CD4-positive, alpha-beta T cell treated with Interleukin-6 for 4 hours (primary cell): Measurements from ENCODE around the gene INS.
"Not testable (repeated sequence)": the region's sequence is repeated elsewhere in the genome, so short reads cannot be mapped to it uniquely, and the experiment has no call there.

Experiments
- DNase-seq: peaks from one replicate; pipeline ENCODE4 v3.0.0-alpha.2; 2020; ENCODE audit warnings: mixed read lengths

INS gene

DNA sequence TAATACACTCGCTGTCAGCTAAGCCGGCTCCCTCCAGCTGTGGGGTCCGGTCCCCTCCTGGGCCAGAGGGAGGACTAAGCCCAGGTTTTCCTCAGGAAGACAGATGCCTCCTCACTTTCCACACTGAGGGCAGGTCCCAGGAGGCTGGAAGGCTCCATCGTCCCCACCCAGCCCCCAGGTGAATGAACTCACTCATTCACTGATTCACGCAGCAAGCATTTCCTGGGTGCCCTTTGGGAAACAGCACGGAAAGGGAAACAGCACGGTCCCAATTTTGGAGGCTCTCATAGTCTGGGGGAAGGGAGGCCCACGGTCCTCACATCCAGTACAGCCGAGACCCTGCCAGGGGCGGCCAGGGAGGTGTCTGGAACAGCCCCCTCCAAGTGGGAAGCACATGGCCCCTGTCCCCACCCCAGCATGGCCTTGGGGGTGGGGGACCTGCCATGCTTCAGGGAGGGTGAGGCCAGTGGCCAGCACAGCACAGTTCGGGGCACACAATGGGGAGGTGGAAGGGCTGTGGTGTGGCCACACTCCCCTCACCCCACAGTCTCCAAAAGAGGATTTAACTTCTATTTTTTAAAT is 19.9 kb upstream of the INS start:
- no peak for DNase-seq

GRCh38 chr11:2180347-2180746 is 19.3 kb upstream of the INS start:
- DNase-seq: no peak

DNA sequence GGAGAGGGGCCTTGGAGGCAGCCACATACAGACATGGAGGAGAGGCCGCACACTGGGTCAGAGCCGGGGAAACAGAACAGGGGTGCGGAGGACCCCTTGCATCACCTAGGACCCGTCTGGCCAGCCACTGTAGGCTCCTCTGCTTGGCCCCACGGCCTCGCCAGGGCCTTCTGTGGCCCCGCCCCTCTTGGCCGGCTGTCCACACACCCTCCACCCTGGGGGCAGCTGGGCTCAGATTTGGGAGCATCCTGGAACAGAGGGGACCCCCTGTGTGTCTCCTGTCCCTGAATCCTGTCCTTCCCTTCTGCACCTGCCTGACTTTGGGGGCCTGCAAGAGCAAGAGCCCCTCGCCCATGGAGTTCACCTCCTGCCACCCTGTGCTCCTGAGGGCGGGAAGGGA is 18.5 kb upstream of the INS start:
- no peak for DNase-seq

DNA sequence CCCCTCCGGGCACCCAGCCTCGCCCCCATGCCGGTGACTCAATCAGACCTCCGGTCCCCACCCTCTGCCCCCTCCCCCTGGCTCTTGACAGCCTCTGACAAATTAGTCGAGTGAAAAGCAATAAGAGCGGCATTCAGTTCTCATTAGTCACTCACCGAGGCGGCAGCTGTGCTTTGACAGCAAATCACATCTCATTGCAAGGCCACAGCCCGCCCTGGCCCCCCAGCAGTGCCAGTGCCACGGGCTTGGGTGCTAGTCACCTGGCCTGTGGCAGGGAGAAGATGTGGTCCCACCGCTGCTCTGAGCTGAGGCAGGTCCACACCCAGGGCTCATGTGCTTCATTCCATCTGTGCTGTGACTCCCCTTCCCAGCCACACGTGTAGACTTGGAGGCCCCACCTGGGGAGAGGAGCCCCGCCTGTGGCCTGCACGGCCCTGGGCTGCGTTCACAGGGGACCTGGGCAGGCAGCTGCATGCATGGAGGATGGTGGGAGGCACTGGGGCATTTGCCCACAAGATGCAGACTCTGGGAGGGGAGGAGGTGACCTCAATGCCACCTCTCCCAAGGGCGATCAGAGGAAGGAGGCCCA is 18.0 kb upstream of the INS start:
- DNase-seq: no peak

DNA sequence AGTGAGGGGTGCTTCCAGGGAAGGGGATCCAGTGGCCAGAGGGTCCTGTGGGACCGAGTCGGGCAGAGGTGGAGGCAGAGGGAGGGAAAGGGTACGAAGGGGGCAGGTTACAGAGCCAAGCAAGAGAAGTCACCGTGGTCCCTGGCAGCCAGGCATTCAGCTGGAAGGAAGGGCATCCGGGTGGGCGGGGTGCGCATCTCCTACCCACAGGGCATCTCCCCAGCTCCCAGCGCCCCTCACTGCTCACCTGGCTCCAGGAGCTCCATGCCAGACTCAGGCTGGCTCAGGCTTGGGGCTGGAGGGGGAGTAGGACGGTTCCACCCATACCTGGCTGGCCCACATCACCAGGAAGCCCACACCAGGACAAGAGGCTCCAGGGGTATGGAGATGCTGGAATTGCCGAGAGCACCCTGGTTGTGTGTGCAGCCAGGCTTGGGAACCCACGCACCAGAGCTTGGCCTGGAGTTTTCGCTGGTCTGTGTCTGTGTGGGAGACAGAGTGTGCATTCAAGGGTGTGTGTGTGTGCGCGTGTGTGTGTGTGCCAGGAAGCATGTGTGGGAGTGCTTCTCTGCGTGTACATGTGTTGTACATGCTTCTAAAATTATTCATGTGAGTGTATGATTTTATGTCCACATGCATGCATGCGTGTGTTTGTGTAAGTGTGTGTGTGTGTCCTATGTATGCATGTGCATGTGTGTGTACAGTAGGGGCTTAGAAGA is 17.2 kb upstream of the INS start:
- not testable (repeated sequence) for DNase-seq

DNA sequence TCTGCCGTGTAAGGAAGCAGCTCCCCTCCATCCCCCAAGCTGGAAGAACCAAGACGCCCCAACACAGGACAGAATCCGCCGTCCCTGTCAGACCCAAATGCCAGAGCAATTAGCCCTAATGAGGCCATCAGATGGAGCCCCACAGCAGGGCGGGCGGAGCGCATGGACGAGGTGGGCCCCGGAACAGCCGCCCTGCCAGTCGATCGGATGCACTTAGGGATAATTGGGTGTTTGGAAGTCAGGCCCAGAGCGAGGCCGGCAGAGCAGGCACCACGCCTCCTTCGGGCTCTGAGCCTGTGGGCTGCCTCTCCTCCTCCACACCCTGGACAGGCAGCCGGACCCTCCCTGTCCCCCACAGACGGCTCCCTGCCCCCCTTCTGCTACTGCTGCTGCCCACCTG is 16.1 kb upstream of the INS start:
- DNase-seq: no peak

GRCh38 chr11:2176389-2176900 is 15.4 kb upstream of the INS start:
- DNase-seq: no peak

DNA sequence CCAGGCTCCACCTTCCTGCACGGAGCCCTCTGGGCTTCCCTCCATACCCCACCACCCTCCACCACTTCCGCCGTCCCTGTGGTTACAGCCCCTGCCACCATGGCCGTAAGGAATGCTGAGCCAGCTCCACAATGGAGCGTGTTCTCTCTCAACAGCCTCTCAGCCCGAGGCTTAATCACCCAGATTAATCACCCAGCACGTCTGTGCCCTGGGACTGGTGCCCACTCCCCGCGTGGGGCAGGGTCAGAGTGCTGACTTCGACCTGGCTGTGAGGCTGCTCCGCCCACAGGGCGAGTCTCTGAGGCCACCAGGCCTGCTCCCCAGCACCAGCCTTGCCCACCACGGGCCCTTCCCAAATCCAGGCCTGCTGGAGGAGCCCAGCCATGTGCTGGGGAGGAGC is 14.7 kb upstream of the INS start:
- DNase-seq: no peak

GRCh38 chr11:2174361-2174760 is 13.4 kb upstream of the INS start:
- DNase-seq: no peak

- no peak for DNase-seq
Observed at GRCh38 chr11:2173761-2174160, 12.8 kb upstream of the INS start.

DNA sequence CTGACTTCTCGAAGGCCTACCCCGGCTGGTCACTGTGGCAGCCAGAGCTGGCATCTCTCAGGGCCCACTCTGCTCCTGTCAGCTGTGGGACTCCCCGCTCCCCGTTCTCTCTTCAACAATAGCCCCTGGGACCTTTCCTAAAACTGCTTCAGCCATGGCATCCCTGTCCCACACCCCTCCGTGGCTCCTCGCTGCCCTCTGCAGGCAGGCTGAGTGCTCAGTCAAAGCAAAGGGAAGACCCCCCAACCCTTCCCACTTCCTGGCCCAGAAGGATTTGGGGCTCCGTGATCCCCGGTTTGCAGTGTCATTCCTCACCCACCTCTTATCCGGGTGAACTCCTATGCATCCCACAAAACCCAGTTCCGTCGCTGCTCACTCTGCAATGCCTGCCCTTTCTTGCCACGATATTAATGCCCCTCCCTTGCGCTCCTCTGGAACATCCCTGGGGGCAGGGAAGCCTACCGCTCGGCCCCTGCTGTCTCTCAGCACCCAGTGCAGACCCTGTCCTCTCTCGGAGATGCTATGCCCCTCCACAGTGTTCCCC is 12.2 kb upstream of the INS start:
- DNase-seq: no peak

DNA sequence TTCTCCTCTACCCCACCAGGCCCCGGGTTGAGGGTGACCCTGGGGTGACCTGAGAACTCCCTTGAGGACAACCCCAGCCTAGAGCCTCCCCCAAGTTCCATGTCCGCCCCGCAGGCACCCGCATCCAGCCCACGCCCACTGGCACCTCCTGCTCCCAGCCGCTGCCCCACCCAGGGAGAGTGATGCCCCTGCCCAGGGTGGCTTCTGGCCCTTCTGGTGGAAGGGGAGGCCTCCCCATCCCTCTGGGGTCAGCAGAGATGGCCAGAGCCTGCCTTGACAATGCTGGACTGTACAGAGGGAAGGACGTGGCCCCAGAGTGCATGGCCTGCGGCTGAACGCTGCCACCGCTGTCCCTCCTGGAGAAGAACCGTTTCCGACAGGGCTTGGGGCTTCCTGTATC is 11.7 kb upstream of the INS start:
- DNase-seq: no peak

DNA sequence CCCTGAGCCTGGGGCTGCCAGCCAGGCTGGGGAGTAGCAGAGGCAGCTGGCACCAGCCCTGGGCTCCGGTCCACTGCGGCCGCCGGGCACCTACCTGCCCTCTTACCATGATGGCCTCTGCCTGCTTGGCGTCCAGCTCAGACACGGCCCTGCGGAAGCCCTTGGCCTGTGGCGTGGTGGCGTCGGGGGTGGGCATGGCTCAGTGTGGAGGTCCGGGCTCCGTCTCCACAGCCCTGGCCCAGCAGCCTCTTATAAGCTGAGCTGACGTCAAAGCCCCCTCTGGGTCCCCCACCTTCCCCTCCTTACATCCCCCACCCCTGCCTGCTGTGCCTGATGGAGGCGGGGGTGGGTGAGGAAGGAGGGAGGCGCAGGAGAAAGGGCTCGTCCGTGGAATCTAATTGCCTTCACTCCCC is 10.6 kb upstream of the INS start, which contains the start of gene TH:
Gene TH (minus strand): TSS at position 225 of the 413 bp plus-strand sequence. CDS start 29 bp downstream, at position 196.
- DNase-seq: no peak

DNA sequence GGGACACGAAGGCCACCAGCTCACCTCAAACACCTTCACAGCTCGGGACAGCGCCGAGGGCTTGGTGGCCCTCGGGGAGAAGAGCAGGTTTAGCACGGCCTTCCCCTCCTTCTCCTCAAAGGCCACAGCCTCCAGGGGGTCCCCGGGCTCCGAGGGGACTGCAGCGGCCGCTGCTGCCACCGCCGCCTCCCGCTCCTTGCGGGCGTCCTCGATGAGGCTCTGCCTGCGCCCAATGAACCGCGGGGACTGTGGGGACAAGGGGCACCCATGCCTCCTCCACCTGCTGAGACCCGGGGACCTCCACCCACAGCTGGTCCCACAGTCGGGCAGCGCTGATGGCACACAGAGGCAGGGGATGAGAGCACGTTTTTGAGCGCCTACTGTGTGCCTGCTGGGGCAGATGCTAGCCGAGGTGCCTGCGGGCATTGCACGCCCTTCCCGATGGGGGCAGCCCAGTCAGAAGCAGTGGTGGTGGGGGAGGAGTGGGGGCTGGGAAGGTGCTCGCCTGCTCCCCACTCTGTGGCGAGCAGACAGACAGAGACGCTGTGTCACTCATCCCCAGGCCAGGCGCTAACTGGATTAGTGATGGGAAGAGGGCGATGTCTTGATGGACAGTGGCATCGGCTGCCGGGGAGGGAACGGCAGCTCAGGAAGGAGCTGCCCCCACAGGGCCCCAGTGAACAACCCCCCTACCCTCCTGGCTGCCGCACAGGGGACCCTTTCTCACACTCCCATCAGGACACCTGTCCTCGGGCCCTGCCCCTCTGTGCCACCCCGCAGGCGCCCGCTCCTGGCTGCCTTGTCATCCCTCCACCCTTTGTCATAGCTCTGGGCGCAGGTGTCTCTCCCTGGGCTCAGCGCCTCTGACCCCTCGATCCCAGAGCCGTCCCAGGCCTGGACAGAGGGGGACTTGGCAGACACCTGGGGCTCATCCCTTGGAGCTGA is 8.9 kb upstream of the INS start:
- DNase-seq: no peak

DNA sequence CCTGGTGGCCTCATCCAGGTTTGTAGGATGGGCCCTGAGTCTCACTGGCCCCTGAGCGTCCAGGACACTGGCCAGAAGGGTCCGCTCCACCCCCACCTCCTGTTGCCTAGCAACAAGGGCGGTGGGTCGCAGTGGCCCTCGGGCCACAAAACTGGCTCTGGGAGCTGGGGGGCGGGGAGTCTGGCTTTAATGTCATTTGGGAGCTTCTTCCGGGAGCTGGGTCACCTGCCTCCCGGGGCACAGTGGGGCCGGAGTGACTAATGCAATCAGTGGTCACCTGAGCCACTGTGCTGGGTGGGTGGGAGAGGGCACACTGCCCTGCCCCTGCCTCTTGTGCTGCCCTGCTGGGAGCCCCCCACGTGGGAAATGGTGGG is 8.0 kb upstream of the INS start:
- DNase-seq: no peak

GRCh38 chr11:2168286-2169004 is 7.4 kb upstream of the INS start:
- no peak for DNase-seq

GRCh38 chr11:2167141-2168045 is 6.4 kb upstream of the INS start:
- DNase-seq: no peak

DNA sequence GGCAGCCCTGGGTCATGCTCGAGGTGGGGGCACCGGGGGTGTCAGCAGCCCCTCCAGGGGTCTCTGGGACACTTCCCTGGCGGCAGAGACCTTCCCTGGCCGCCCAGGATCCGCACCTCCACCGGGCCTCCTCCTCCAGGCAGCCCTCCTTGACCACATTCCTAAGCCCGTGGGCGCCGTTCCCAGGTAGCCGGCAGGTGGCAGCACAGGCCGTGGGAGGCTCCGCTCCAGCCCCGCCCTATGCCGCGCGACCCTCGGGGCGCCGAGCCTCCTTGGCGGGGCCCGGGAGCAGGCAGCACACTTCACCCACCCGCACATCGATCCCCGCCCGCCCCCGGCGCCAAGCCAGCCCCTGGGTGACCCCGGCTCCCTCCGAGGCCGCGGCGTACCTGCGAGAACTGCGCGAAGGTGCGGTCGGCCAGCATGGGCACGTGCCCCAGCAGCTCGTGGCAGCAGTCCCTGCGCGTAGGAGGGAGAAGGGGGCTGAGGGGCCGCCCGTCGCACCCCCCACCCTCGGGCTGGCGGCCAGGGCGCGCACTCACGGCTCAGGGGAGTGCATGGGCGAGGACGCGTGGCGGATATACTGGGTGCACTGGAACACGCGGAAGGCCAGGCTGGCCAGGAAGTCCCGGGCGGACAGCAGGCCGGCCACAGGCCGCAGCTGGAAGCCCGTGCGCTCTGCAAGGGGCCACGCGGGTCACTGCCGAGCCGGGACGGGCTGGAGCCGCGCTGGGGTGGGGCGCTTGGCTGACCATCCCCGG is 5.3 kb upstream of the INS start:
- peak; percentile 59 for DNase-seq

DNA sequence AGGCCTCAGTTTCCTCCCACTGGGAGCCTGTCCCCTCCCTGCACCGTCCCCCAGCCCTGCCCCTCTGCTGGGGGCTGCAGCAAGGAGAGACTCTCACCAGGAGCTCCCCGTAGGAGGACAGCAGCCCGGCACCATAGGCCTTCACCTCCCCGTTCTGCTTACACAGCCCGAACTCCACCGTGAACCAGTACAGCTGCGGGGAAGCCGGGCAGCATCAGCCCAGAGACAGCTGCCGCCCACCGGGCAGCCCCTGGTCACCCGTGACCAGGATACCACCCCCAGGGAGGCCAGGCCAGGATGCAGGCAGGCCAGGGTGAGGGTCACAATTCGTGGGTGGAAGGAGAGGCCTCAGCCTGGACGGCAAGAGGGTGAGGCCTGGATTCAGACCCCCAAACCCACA is 4.6 kb upstream of the INS start:
- no peak for DNase-seq

- no peak for DNase-seq
Observed at GRCh38 chr11:2164861-2165555, 4.0 kb upstream of the INS start.
